Measurements from ENCODE around the gene OR2G6.
"Not testable (repeated sequence)": the region's sequence is repeated elsewhere in the genome, so short reads cannot be mapped to it uniquely, and the experiment has no call there.

- TF ChIP-seq CTCF (IDR thresholded peaks at IDR 0.05; ENCODE audit: low read depth, low read length); POLR2A (IDR thresholded peaks at IDR 0.05; ENCODE audit: extremely low read depth, insufficient read length): not testable (repeated sequence)
Observed at GRCh38 chr1:248574657-248575056, 66.8 kb downstream of the OR2G6 start, which contains the start of gene OR2T34.
